DMS53 treated with DMSO at 0.1 percent for 48 hours (cell line): ENCODE measurements around the gene ASPA.

ENCODE experiments used
- DNase-seq: peaks from one replicate; lab custom pipeline; 2025; ENCODE audit not compliant: unreplicated experiment; lab: John Stamatoyannopoulos, UW

The ASPA gene

GRCh38 chr17:3532859-3533142 is 57.0 kb downstream of the ASPA start:
- DNase-seq, result no peak

DNA sequence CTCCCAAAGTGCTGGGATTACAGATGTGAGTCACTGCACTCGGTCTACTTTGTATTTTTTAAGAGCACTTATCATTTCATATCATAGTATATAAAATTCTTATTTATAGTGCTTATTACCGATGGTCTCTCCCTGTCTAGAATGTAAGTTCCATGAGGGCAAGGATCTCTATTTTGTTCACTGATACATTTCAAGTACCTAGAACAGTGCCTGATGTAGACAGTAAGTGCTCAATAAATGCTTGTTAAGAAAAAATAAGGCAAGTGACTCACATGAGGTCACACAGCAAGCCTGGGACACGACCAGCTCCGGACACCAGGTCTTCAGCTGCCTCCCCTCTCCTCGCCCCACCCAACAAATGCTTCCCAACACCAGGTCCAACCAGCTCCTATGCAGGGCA is 58.0 kb downstream of the ASPA start:
- DNase-seq, result no peak

- DNase-seq, result no peak
These were observed 59.1 kb downstream of the ASPA start for GRCh38 chr17:3534881-3535252.

- DNase-seq, result no peak
These were observed 59.6 kb downstream of the ASPA start for GRCh38 chr17:3535253-3535995.

GRCh38 chr17:3536716-3537115 is 60.9 kb downstream of the ASPA start:
- no peak for DNase-seq

DNA sequence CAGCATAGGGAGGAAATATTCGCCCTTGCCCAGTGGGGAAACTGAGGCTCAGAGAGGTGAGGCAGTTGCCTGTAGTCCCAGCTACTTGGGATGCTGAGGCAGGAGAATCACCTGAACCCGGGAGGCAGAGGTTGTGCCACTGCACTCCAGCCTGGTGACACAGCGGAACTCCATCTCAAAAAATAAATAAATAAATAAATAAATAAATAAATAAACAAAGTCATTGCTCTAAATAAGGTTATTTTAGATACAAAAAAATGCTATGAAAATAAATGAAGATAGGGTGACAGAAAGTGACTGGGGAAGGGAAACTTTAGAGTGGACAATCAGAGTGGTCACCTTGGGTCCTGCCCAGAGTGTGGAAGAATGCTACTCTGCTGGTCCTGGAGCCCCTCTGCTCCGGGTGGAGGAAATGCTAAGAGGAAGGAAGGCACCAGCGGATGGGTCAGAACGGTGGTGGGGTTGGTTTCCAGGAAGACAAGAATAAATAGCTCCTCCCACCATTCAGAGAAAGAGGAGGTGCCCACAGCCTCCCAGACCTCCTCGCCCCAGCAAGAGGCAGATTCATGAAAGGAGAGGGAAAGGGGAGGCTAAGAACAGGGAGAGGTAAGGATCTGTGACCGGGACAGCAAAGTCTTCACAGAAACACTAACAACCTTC is 64.2 kb downstream of the ASPA start:
- DNase-seq, result no peak

GRCh38 chr17:3542410-3543088 is 66.8 kb downstream of the ASPA start:
- no peak for DNase-seq

DNA sequence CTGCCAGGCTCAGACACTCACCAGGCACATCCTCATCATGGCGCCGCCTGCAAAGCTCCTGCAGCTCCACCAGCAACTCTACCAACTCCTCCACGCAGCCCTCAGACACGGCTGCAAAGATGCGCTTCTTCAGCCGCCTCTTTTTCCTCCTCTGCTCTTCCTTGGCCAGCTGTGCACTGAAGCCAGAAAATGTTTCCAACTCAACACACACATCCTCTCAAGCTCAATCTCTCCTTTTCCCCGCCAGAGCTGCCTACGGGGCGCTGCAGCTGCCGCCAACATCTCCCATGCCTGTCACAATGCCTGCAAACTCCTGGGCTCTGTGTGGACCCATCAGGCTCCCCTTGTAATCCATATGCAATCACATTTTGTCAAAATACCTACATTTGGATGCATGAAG is 67.7 kb downstream of the ASPA start:
- DNase-seq, result no peak

GRCh38 chr17:3544365-3544764 is 68.6 kb downstream of the ASPA start:
- no peak for DNase-seq

DNA sequence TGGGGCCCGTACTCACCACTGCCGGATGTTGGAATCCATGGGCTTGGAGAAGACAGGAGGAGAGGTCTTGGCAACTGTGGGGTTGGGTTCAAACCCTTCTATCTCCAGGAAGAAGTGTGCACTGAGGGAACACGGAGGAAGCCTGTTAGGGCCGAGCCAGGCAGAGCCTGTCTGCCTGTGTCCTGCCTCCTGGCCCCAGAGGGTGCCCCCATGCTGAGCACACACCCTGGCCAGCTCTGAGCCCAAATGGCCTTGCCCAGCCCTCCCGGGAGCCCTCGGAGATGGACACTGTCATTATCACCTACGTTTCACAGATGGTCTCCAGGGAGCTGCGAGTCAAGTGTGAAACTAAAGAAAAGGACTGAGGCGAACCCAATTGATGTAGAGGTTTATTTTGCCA is 69.4 kb downstream of the ASPA start:
- no peak for DNase-seq

DNA sequence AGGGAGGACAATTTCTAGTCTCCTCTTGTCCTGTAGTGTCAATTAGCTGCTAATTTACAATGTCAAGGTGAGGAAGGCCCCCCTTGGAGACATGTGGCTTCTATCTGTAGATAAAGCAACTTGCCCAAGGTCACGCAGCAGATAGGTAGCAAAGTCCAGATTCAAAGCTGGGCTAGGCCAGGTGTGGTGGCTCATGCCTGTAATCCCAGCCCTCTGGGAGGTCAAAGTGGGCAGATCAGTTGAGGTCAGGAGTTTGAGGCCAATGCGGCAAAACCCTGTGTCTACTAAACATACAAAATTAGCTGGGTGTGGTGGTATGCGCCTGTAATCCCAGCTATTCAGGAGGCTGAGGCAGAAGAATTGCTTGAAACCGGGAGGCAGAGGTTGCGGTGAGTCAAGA is 70.7 kb downstream of the ASPA start:
- DNase-seq, result no peak

- DNase-seq, result no peak
These were observed 71.2 kb downstream of the ASPA start for GRCh38 chr17:3546997-3547396.

DNA sequence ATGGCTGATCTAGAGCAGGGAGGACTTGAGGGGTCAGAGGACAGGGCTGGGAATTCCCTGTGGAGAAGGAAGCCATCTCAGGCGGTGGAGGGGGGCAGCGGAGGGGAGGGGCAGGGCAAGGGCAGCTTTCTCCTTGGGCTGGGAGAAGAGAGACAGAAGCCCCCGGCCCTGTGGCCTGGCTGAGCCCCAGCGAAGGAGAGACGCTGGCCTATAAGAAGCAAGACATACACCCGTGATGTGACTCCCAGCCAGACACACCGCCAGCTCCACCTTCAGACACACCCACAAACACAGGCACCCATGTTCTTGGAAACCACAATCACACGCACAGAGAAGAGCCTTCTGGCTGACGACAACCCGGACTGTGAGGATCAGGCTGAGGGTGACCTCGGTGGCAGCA is 71.8 kb downstream of the ASPA start:
- no peak for DNase-seq

- no peak for DNase-seq
These were observed 73.9 kb downstream of the ASPA start for GRCh38 chr17:3549610-3550162.

DNA sequence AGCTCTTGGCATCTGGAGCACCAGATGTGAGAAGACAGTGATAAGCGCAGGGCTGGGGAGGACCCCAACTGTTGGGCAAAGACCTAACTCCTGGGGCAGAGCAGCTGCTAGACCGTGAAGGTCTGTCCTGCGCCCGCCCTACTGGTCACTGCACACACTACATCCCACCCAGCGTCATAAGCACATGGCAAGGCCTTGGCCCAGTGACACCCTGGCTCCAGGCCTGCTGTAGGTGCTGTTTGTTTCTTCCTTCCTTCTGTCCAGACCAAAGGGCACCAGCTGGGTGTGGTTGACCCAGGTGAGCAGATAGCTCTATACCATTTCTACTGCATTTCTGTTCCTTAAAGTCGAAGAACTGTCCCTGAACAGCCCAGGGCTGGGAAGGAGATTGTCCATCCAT is 75.4 kb downstream of the ASPA start:
- DNase-seq, result no peak

DNA sequence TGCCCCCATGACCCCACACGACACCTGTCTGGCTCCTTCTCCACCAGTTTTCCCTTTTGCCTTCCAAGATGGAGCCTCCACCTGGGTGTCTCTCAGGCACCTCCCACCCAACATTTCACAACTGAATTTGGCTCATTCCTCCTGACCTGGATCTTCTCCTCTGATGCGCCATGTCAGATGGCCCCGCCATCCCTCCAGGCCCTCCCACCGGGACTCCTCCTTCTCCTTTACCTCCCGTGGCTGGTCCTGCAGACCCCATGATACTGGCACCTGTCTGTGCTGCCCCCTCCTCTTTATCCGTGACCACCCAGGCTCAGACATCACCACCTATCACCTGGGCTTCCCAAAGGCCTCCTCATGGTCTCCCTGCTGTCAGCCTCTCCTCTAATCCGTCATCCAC is 77.1 kb downstream of the ASPA start:
- no peak for DNase-seq
